T-helper 2 cell treated with Interferon-gamma antibody and Interleukin-4, amounts not matched to agents 5 μg/mL and 100 μg/mL, for 36 hours (primary cell): ENCODE data around the gene CC2D2B.
"Not testable (repeated sequence)": the region's sequence is repeated elsewhere in the genome, so short reads cannot be mapped to it uniquely, and the experiment has no call there.

Source experiments
- DNase-seq: peaks from one replicate; pipeline ENCODE4 v3.0.0; 2021; ENCODE audit warnings: low spot score
- H3K27ac Mint-ChIP-seq: one replicate; pipeline ENCODE4 v1.8.0; 2021; ENCODE audit warnings: mild to moderate bottlenecking, mixed read lengths
- H3K27me3 Mint-ChIP-seq: one replicate; pipeline ENCODE4 v1.8.0; 2021; ENCODE audit warnings: low read depth, mixed read lengths
- H3K36me3 Mint-ChIP-seq: one replicate; pipeline ENCODE4 v1.8.0; 2021; ENCODE audit warnings: low read depth, mixed read lengths
- H3K4me1 Mint-ChIP-seq: one replicate; pipeline ENCODE4 v1.8.0; 2021; ENCODE audit warnings: low read depth, mixed read lengths
- H3K4me3 Mint-ChIP-seq: one replicate; pipeline ENCODE4 v1.8.0; 2022; ENCODE audit warnings: mild to moderate bottlenecking, moderate library complexity, mixed read lengths
- H3K9me3 Mint-ChIP-seq: one replicate; pipeline ENCODE4 v1.8.0; 2021; ENCODE audit warnings: mixed read lengths

Gene CC2D2B

DNA sequence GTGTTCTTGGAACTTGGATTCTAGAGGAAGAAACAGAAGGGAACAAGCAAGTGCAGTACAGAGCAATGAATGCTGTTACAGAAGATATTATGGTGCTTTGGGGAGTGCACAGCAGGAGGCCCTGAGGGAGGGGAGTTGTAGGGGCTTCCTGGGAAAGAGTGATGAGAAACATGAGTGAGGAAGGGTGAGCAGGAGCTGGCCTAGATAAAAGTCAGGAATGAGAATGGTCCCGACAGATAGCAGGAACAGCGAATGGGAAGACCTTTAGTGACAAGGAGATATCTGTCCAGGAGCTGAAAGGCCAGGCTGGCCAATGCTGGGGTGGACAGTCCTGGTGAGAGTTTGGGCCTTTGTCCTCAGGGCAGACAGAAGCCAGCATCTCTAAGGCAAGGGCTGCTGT is 115.0 kb downstream of the CC2D2B start:
- Mint-ChIP-seq H3K4me3 (no peak overlapping the region), H3K27ac (no peak overlapping the region), H3K4me1 (no peaks in the 10 kb centered on the region), H3K27me3 (peaks cover 5% of the 10 kb centered on the region), H3K36me3 (no peaks in the 10 kb centered on the region), H3K9me3 (no peaks in the 10 kb centered on the region)
- DNase-seq: no peak

DNA sequence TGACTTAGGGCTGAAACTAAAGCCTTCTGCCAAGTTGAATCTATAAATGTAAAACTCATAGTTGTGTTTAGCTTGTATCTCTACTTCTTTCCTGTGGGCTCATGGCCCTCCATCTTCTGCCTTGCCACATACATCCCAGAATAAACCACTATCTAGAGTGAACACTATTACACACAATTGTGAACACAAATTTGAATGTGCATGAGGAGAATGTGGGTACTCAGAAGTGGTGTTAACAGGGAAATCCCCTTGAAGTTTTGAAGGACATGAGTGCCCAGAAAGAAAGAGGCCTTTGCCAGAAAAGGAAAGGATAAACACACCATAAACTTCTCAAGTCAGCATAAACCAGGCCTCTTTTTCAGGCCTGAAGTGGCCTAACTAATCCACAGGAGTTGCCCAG is 115.4 kb downstream of the CC2D2B start:
- Mint-ChIP-seq H3K4me3 (no peak overlapping the region), H3K27ac (no peak overlapping the region), H3K9me3 (no peaks in the 10 kb centered on the region), H3K4me1 (no peaks in the 10 kb centered on the region), H3K27me3 (peaks cover 8% of the 10 kb centered on the region), H3K36me3 (no peaks in the 10 kb centered on the region)
- DNase-seq: no peak

DNA sequence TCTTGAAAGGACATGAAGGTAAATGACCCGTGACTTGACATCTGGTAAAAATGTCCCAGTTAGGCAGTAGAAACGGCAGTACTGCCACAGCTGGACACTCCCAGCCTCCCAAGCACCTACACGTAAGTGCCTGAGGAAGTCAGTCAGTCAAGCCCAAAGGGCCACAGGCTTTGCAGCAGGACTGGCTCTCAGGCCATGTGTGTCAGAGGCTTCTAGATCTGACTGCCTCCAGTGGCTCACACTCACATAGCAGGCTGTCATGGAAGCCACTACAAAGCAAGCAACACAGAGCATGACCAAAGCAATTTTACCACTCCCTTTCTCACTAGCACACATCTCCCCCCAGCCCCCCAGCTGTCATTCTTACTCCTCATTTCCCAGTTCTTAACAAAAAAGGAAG is 117.8 kb downstream of the CC2D2B start:
- no peak overlapping the region for H3K27ac Mint-ChIP-seq

DNA sequence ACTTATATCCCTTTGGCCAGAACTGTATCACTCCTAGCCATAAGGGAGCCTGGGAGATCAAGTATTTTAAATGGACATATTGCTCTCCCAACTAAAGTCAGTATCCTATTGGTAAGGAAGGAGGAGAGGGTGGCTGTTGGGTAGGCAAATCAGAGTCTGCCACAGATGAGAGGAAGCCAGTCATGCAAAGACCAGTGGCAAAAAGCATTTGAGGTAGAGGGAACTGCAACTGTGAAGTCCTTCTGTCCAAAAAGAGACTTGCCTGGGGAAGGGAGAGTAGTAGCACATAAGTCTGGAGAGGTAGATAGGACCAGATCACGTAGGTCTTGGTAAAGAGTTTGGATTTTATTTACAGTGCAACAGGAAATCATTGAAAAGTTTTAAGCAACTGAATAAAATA is 126.8 kb downstream of the CC2D2B start:
- Mint-ChIP-seq H3K9me3 (no peaks in the 10 kb centered on the region), H3K36me3 (peaks cover 2% of the 10 kb centered on the region), H3K4me3 (no peak overlapping the region), H3K27me3 (peaks cover 42% of the 10 kb centered on the region), H3K27ac (no peak overlapping the region), H3K4me1 (no peaks in the 10 kb centered on the region)
- no peak for DNase-seq

More for the DNA sequence above, 117.8 kb downstream of the CC2D2B start:
- Mint-ChIP-seq H3K9me3 (no peaks in the 10 kb centered on the region), H3K36me3 (no peaks in the 10 kb centered on the region), H3K4me1 (no peaks in the 10 kb centered on the region), H3K4me3 (no peak overlapping the region), H3K27me3 (peaks cover 19% of the 10 kb centered on the region)
- DNase-seq: no peak

DNA sequence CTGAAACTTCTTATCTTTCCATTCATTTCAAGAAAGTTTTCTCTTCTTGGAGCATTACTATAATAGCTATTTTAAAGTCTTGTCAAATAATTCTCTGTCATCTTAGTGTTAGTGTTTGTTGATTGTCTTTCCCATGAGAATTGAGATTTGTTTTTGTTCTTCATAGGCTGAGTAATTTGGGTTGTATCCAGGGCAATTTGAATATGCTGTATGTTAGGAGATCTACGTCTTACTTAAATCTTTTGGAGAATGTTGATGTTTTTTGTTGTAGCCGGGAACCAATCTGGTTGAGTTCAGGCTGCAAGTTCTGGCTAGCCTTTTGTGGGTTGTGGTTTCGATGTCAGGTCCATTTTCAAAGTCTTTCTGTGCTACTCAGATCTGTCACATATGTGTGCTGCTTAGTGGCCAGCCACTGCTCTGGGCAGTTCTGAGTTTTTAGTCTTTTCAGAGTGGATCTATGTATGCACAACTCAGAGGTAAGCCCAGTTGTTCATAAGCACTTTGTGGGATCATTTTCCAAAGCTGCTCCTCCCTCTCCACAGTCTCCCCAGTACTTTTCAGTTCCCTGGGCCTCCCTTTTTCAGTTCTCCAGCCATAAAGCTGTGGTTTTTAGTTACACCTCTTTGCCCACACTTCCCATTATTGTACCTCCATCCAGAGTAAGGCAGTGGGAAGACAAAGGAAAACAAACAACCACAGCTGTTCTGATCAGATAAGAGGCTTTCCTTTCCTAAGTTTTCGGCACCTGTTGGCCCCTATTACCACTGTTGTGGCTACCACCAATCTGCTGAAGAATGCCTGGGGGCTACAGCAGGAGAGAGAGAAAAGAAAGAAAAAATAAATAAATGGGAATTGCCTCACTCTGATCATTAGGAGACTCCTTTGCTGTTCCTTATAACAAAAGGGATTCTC is 131.0 kb downstream of the CC2D2B start:
- H3K27ac Mint-ChIP-seq: no peak overlapping the region
- no peak overlapping the region for H3K4me3 Mint-ChIP-seq
- H3K4me1 Mint-ChIP-seq: peaks cover 6% of the 10 kb centered on the region
- DNase-seq: no peak
- no peaks in the 10 kb centered on the region for H3K9me3 Mint-ChIP-seq
- H3K27me3 Mint-ChIP-seq: peaks cover 31% of the 10 kb centered on the region
- H3K36me3 Mint-ChIP-seq: peaks cover 6% of the 10 kb centered on the region

DNA sequence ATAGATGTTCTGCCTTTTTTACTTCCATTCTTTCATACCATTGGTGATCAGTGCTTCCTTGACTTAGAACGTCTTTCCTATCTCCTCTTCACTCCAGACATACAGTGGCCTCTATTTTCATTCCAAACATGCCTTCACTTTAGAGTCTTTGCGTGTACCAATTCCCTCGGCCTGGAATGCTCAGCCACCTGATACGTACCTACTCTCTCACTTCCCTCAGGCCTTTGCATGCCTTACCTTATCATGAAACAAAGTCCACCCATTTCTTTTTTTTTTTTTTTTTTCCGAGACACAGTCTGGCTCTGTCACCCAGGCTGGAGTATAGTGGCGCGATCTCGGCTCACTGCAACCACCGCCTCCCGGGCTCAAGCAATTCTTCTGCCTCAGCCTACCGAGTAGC is 133.4 kb downstream of the CC2D2B start:
- Mint-ChIP-seq H3K9me3 (no peaks in the 10 kb centered on the region), H3K27me3 (peaks cover 24% of the 10 kb centered on the region), H3K36me3 (peaks cover 11% of the 10 kb centered on the region), H3K27ac (no peak overlapping the region), H3K4me1 (peaks cover 21% of the 10 kb centered on the region), H3K4me3 (no peak overlapping the region)
- DNase-seq: no peak

DNA sequence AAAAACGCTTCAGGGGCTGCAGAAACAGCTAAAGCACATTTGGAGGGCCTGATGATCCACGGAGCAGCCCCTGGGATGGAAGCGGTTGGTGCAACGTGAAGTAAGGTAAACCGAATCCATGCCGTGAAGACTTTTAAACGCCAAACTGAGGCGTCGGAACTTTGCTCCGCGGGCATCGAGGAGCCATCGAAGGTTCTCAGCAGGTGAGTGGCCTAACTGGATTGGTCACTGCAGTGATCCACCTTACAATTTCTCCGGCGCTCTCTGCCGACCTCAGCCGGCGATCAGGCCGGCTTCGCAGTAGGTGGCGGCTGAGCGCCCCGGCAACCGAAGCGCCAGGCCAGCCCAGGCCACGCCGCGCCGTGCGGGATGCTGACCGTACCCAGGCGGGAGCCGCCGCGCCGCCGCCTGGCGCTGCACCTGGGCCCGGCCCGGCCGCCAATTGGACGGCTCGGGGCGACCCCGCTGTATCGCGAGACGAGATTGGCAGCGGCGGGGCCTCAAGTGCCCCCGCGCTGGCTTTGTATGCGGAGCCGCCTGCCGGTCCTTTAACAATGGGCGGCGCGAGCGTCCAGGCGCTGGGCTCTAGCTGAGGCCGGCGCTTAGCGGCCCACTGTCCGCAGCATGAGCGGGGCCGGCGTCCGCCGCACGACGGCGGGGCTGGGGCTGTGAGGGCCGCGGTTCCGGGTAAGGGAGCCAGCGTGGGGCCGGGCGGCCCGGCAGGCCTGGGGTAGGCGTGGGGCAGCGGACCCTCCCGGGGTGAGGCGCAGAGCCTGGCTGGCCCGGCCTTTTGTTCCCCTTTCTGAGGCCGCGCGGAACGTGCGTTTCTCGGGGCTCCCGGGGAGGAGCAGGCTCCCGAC is 135.5 kb downstream of the CC2D2B start, which contains the start of gene CCNJ:
CCNJ (plus strand) TSS at position 551 of the 860 bp plus-strand sequence. CDS start 811 bp downstream, outside the sequence.
- H3K36me3 Mint-ChIP-seq: peaks cover 25% of the 10 kb centered on the region
- peaks cover 7% of the 10 kb centered on the region for H3K27me3 Mint-ChIP-seq
- peak within 1 kb of the TSS; percentile 89 for H3K27ac Mint-ChIP-seq
- peak within 1 kb of the TSS; percentile 92 for H3K4me3 Mint-ChIP-seq
- H3K4me1 Mint-ChIP-seq: peaks cover 26% of the 10 kb centered on the region
- H3K9me3 Mint-ChIP-seq: no peaks in the 10 kb centered on the region
- peak; percentile 86 for DNase-seq

DNA sequence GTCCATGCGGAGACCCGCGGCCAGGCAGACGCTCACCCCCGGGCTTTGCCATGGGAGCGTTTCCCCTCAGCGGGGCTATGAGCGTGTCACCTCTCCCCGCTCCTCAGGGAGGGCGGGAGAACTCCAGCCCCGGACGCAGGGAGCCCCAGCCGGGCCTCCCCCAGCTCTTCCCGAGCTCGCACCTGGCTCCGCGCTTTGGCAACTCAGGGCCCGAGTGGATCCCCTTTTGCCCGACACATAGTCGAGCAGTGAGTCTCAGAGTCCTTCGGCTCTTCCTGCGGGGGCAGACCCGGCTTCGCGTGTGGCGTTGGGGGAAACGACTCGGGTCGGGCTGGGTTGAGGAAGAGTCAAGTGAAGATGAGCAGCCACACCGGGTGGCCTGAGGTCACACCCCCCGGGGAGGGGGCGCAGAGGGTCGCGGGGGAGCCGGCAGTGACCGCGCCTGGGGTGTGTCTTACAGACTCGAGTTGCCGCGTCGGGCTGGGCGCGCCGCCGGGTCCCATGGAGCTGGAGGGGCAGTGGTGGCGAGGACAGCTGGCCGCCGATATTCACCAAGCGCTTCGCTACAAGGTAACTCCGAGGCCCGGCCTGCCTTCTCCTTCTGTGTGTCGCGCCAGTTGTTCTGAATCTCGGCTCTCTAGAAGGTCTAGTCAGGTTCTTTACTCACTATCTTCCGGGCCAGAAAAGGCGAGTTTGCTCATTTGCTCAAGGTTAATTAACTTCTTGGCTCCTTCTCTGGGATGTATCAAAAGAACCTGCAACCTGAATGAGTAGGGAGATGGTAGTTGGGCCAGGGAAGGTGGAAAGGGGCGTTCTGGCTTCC is 136.3 kb downstream of the CC2D2B start:
- Mint-ChIP-seq H3K4me1 (peaks cover 34% of the 10 kb centered on the region), H3K27ac (peak overlapping the region; percentile 89), H3K36me3 (peaks cover 31% of the 10 kb centered on the region), H3K27me3 (no peaks in the 10 kb centered on the region), H3K4me3 (peak overlapping the region; percentile 92), H3K9me3 (no peaks in the 10 kb centered on the region)
- peak; percentile 46 for DNase-seq

DNA sequence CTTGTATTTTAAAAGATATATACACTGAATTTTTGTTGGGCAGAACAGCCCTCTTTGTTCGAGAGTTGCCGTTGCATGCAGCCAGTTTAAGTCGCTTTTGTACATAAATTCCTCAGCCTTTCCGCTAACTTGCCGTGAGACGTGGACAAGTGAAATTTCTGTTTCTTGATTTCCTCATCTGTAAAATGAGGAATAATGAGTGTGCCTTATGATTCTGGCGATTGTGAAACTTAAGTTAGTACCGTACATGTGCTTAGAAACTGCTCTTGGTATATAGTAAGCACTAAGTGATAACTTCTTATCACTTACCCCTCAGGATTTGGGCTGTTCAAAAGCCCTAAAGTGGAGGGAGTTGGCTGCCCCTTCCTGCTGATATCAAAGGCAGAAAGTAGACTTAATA is 137.0 kb downstream of the CC2D2B start:
- Mint-ChIP-seq H3K4me1 (peaks cover 37% of the 10 kb centered on the region), H3K27ac (peak overlapping the region; percentile 89), H3K9me3 (no peaks in the 10 kb centered on the region), H3K27me3 (no peaks in the 10 kb centered on the region), H3K36me3 (peaks cover 34% of the 10 kb centered on the region), H3K4me3 (peak overlapping the region; percentile 92)
- no peak for DNase-seq

DNA sequence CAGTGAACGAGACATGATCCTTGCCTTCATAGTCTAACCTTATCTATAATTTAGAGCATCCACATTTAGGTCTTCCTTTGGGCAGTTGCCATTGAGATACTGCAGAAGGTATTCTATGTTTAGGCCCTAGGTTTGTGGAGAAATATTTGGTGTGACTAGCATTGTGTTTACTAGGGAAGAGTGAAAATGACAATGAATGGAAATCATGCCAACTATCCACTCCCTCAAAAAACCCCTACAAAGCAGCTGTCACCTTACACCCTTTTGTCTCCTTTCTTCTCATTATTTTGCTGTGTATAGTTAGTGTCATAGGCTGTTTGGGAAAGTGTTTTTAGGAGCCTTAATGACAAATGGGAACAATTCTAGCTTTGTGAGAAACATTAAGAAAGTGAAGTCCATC is 138.8 kb downstream of the CC2D2B start:
- H3K4me3 Mint-ChIP-seq: no peak overlapping the region
- no peaks in the 10 kb centered on the region for H3K27me3 Mint-ChIP-seq
- no peak overlapping the region for H3K27ac Mint-ChIP-seq
- H3K9me3 Mint-ChIP-seq: no peaks in the 10 kb centered on the region
- no peak for DNase-seq
- H3K4me1 Mint-ChIP-seq: peaks cover 38% of the 10 kb centered on the region
- H3K36me3 Mint-ChIP-seq: peaks cover 38% of the 10 kb centered on the region

DNA sequence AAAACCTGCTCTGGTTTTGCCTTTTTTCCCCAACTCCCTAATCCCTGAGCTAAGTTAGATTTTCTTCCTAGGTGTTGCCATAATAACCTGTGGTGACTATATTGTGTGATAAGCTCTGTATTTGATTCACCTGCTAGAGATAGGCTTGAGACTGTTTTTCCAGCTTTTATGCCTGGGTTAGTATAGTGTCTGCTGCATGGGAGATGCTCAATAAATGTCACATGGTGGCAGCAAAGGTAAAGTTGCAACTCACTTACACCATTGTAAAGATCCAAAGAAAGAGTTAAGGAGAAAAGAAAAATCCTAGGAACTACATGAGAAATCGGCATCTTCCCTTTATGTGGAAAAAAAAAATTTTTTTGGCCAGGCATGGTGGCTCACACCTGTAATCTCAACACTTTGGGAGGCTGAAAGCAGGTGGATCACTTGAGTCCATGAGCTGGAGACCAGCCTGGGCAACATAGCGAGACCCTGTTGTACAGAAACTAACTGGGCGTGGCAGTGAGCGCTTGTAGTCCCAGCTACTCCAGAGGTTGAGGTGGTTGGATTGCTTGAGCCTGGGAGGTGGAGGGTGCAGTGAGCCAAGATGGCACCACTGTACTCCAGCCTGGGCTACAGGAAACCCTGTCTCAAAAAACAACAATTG is 139.4 kb downstream of the CC2D2B start:
- no peak for DNase-seq
- H3K4me1 Mint-ChIP-seq: peaks cover 42% of the 10 kb centered on the region

DNA sequence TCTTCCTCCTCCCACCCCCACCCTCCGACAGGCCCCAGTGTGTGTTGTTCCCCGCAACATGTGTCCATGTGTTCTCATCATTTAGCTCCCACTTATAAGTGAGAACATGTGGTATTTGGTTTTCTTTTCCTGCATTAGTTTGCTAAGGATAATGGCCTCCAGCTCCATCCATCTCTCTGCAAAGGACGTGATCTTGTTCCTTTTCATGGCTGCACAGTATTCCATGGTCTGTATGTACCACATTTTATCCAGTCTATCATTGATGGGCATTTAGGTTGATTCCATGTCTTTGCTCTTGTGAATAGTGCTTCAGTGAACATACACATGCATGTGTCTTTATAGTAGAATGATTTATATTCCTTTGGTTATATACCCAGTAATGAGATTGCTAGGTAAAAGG is 140.2 kb downstream of the CC2D2B start:
- Mint-ChIP-seq H3K36me3 (peaks cover 48% of the 10 kb centered on the region), H3K4me1 (peaks cover 39% of the 10 kb centered on the region)
- DNase-seq, H3K27me3 Mint-ChIP-seq, H3K4me3 Mint-ChIP-seq, H3K9me3 Mint-ChIP-seq, H3K27ac Mint-ChIP-seq: not testable (repeated sequence)

More for the DNA sequence above, 139.4 kb downstream of the CC2D2B start:
- no peak overlapping the region for H3K4me3 Mint-ChIP-seq
- H3K27me3 Mint-ChIP-seq: no peaks in the 10 kb centered on the region
- H3K36me3 Mint-ChIP-seq: peaks cover 43% of the 10 kb centered on the region
- H3K27ac Mint-ChIP-seq: no peak overlapping the region
- no peaks in the 10 kb centered on the region for H3K9me3 Mint-ChIP-seq

DNA sequence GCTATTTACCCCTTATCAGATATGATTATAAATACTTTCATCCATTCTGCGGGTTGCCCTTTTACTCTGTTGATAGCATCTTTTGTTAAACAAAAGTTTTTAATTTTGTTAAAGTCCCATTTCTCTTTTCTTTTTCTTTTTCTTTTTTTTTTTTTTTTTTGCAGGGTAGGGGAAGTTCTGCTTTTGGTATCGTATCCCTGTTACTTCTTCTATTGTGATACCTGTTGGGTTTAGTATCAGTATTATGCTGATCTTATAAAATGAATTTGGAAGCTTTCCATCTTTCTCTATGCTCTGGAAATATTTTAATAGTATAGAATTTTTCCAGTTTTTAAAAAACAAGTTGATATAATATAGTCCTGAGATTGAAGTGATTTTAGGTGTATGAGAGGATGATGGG is 141.6 kb downstream of the CC2D2B start:
- no peak overlapping the region for H3K27ac Mint-ChIP-seq
- no peaks in the 10 kb centered on the region for H3K27me3 Mint-ChIP-seq
- no peak overlapping the region for H3K4me3 Mint-ChIP-seq
- H3K9me3 Mint-ChIP-seq: no peaks in the 10 kb centered on the region
- no peak for DNase-seq
- H3K4me1 Mint-ChIP-seq: peaks cover 44% of the 10 kb centered on the region
- H3K36me3 Mint-ChIP-seq: peaks cover 48% of the 10 kb centered on the region
